ENCODE measurements around the gene PALD1.

Gene PALD1

GRCh38 chr10:70435241-70436085, 43.1 kb upstream of the PALD1 start:
- no peak for TF ChIP-seq CREB1 (IDR thresholded peaks at IDR 0.05; ENCODE audit: low read depth)
- TF ChIP-seq CEBPB (IDR thresholded peaks at IDR 0.05), result no peak
- no peak for TF ChIP-seq TEAD4 (IDR thresholded peaks at IDR 0.05)
- TF ChIP-seq TCF12 (IDR thresholded peaks at IDR 0.05; ENCODE audit: low read depth), result no peak
- no peak for TF ChIP-seq ZBTB7A (IDR thresholded peaks at IDR 0.05; ENCODE audit: low read depth)
- TF ChIP-seq, protein P1, sequence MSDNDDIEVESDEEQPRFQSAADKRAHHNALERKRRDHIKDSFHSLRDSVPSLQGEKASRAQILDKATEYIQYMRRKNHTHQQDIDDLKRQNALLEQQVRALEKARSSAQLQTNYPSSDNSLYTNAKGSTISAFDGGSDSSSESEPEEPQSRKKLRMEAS (IDR thresholded peaks at IDR 0.05), result no peak
- TF ChIP-seq USF1 (IDR thresholded peaks at IDR 0.05), result no peak
- TF ChIP-seq TAF1 (IDR thresholded peaks at IDR 0.05; ENCODE audit: low read depth), result no peak
- TF ChIP-seq REST (IDR thresholded peaks at IDR 0.05; ENCODE audit: low read depth), result no peak
- TF ChIP-seq YY1 (IDR thresholded peaks at IDR 0.05; ENCODE audit: low read depth), result no peak
- no peak for TF ChIP-seq EGR1 (IDR thresholded peaks at IDR 0.05)
- TF ChIP-seq EP300 (IDR thresholded peaks at IDR 0.05; ENCODE audit: borderline replicate concordance), result no peak
- no peak for TF ChIP-seq RAD21 (IDR thresholded peaks at IDR 0.05; ENCODE audit: low read depth)
- no peak for TF ChIP-seq FOXM1 (IDR thresholded peaks at IDR 0.05; ENCODE audit: borderline replicate concordance, low read depth)
- TF ChIP-seq NFIC (IDR thresholded peaks at IDR 0.05), result no peak

GRCh38 chr10:70437721-70438120, 40.8 kb upstream of the PALD1 start:
- TF ChIP-seq FOXM1 (IDR thresholded peaks at IDR 0.05; ENCODE audit: borderline replicate concordance, low read depth) (no peak), NFIC (IDR thresholded peaks at IDR 0.05) (no peak), USF1 (IDR thresholded peaks at IDR 0.05) (no peak), RAD21 (IDR thresholded peaks at IDR 0.05; ENCODE audit: low read depth) (no peak), EP300 (IDR thresholded peaks at IDR 0.05; ENCODE audit: borderline replicate concordance) (no peak), CREB1 (IDR thresholded peaks at IDR 0.05; ENCODE audit: low read depth) (no peak), YY1 (IDR thresholded peaks at IDR 0.05; ENCODE audit: low read depth) (no peak), TEAD4 (IDR thresholded peaks at IDR 0.05) (no peak), ZBTB7A (IDR thresholded peaks at IDR 0.05; ENCODE audit: low read depth) (no peak), REST (IDR thresholded peaks at IDR 0.05; ENCODE audit: low read depth) (no peak), TCF12 (IDR thresholded peaks at IDR 0.05; ENCODE audit: low read depth) (no peak), EGR1 (IDR thresholded peaks at IDR 0.05) (no peak), TAF1 (IDR thresholded peaks at IDR 0.05; ENCODE audit: low read depth) (no peak), CEBPB (IDR thresholded peaks at IDR 0.05) (no peak)
- TF ChIP-seq, protein P1 (IDR thresholded peaks at IDR 0.05), result no peak

- TF ChIP-seq FOXM1 (IDR thresholded peaks at IDR 0.05; ENCODE audit: borderline replicate concordance, low read depth) (no peak), YY1 (IDR thresholded peaks at IDR 0.05; ENCODE audit: low read depth) (no peak), ZBTB7A (IDR thresholded peaks at IDR 0.05; ENCODE audit: low read depth) (no peak), TAF1 (IDR thresholded peaks at IDR 0.05; ENCODE audit: low read depth) (no peak), EGR1 (IDR thresholded peaks at IDR 0.05) (no peak), REST (IDR thresholded peaks at IDR 0.05; ENCODE audit: low read depth) (no peak), EP300 (IDR thresholded peaks at IDR 0.05; ENCODE audit: borderline replicate concordance) (no peak), TEAD4 (IDR thresholded peaks at IDR 0.05) (no peak), NFIC (IDR thresholded peaks at IDR 0.05) (no peak)
- TF ChIP-seq, protein P1 (IDR thresholded peaks at IDR 0.05), result no peak
These were observed 38.0 kb upstream of the PALD1 start for GRCh38 chr10:70440296-70441160.

Measured in Ishikawa (cell line).